OCI-M2 (cell line): ENCODE results near the gene LYVE1.

Experiments
- DNase-seq: peaks from one replicate; lab custom pipeline; 2025; ENCODE audit not compliant: unreplicated experiment; lab: John Stamatoyannopoulos, UW

Gene LYVE1

DNA sequence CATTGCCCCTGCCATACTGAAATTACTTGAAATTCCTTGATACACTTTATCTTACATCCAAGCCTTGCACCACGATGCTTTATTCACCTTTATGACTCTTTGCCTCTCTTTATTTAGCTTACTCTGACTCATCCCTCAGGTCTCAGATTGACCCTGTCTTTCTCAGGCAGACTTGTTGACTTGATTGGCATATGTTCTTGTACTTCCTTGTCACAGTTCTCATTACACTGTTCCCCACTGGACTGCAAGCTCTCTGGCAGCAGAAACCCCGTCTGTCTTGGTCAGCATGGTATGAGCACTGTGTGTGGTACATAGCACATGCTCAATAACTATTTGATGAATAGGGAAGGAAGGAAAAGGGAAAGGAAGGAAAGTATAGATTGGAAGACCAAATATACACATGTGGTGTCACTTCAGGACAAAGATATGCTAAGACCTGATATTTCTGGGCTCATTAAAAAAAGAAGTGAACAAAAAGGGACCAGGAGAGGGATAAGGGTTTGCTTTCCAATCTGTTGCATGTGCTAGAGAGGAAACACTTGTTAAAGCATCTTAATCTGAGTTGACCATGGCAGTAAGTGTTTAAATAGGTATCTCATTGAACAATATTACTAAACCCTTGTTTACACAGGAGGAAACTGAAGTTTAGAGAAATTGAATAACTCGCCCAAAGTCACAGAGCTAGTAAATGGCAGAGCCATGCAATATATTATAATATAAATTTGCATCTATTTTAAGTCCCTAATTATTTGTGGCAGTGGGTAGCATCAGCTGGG lies 7.2 kb downstream of the LYVE1 start:
- DNase-seq: no peak

DNA sequence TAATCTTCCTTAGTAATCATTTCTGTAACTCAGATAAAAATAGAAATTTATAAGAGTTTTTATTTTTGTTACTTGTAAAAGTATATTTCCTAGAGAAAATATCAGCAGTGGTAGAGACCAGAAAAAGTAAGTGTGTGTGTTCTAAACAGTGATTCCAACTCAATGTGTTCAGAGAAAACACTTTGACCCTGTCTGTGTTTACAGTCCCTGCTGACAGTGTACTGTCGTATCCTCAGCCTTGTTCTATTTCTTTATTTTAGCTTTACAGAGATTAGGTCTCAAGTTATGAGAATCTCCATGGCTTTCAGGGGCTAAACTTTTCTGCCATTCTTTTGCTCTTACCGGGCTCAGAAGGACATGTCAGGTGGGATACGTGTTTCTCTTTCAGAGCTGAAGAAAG lies 10.2 kb downstream of the LYVE1 start:
- no peak for DNase-seq

DNA sequence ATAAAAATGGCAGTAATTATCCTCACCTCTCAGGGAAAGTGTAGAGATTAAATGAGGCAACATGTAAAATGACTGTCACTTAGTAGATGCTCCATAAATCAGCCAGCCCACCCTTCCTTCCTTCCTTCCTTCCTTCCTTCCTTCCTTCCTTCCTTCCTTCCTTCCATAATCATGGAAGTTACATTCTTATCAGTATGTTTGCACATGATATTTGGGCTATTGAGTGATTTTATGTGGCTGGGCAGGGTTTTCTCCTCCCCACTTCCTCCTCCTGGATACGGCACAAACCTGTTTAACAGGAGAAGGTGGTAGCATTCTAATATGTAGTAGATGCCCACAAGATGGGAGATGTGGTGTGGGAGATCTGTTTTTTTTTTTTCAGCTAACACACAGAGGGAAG lies 11.9 kb downstream of the LYVE1 start:
- DNase-seq: no peak

DNA sequence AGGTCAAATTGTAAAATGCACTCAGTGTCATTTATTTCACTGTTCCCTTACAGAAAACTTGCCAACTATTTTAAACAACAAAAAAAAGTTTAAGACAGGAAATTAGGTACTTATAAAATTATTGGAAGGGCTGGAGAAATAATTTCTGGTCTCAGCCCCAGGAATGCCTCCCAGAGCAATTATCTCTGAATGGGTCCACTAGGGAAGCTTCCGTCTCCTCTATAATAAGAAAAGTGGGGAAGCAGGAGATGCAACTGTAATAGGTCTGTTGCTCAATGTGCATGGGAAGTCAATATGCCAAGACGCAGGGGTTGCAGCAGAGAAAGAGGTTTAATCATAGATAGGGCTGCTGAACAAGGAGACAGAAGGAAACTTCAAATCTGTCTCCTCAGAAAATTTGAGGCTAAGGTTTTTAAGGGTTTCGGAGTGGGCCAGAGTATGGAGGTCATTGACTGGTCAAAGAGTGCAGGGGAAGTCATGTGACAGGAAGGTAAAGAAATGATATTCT lies 16.6 kb downstream of the LYVE1 start:
- no peak for DNase-seq

DNA sequence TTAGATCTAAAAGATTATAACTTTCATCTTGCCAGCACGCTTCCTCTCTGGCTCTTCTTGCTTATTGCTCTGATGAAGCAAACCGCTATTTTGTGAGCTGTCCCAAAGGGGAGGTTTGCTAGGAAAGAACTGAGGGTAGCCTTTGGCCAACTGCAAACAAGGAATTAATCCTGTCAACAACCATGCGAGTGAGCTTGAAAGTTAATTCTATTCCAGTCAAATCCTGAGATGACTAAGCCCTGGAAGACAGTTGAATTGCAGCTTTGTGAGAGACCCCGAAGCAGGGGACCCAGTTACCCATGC lies 17.2 kb downstream of the LYVE1 start:
- no peak for DNase-seq

DNA sequence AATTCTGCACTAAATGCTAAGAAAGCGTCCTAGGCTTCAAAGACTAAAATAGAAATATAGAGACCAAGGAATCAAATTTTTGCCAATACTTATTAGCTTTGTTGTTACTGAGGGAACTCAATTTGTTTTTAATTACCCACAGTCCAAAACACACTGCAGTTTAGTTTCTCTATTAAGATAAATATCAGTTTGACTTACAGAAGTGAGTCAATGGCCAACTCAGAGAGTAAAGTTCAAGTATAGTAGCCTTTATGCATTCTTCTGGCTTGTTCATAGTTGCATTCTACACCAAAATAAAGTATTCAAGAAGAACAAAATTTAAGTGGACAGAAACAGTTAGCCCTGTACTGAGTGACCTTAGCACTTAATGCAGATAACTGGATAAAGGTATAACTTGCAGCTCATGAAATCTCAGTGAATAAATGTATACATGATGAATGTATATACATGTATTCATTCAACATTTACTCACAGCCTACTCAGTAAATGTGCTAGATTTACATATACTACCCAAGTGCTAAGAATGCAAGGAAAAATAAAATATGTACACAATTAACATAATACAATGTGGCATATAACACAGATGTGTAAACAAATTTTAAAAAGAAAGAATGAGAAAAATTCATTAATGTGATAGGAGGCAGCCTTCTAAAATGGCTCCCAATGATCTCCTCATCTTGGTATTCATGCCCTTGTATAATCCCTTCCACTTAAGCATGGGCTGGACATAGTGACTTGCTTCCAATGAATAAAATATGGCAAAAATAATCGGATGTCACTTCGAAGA lies 17.8 kb downstream of the LYVE1 start:
- DNase-seq: no peak

DNA sequence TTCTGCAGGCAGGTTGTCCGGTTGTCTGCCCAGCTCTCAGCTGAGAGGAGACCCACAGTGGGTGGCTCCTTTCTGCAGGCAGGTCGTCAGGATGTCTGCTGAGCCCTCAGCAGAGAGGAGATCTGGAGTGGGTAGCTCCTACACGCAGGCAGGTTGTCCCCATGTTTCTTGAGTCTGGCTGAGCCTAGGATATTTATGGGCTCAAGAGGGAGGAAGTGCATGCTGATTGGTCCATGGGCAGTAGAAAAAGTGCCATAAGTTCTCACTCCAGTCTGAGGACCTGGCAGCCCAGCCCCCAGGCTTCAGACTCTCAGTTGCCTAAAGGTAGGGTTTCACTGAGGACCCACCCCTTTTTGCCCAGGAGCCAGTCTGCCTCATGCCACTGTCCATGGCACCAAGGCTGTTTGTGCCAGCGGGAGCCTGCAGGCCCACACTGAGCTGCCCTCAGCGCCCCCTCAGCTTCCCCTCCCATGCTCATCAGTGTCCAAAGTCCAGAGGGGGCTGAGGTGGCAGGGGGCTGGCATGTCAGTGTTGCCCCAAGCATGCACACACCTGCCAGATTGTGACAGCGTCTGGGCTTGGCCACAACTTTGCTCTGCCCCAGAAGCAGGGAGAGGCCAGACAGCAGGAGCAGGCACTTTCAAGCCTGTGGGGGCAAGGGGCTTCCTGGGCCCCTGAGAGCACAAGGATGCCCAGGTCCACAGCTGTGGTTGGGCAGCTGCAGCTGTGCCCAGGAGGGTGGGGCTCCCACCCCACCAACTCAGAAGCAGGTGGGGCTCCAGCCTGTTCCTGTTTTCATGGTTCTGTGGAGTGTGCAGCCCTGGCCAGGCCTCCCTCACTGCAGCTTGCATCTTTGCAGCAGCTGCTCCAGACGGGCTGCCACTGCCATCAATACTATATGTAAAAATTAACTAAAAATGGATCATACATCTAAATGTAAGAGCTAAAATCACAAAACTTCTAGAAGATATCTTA lies 23.7 kb downstream of the LYVE1 start:
- no peak for DNase-seq

DNA sequence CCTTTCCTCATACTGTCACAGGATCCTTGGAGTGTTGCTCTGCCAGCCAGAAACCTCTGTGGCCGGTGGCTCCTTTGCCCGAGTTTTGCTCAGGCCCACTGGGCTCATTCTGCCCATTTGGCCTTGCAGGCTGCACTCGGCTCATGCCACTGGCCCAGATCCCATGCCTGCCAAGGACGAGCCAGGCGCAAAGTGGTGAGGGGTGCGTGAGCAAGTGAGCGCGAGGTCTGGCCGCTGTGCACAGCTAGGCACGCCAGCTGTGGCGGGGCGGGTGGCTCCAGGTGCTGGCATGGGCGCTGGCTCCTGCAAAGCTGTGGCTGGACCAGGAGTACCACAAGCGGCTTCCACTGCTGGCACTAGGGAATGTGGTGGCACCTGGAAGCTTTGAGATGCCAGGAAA lies 24.7 kb downstream of the LYVE1 start:
- no peak for DNase-seq

DNA sequence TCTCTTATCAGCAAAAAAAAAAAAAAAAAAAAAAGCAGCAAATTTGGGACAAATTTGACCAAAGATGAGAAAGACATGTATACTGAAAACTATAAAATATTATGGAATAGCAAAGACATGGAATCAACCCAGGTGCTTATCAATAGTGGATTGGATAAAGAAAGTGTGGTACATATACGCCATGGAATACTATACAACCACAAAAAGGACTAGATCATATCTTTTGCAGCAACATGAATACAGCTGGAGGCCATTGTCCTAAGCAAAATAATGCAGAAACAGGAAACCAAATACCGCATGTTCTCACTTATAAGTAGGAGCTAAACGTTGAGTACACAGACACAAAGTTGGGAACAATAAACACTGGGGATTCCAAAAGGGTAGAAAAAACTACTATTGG lies 25.7 kb downstream of the LYVE1 start:
- DNase-seq: no peak

DNA sequence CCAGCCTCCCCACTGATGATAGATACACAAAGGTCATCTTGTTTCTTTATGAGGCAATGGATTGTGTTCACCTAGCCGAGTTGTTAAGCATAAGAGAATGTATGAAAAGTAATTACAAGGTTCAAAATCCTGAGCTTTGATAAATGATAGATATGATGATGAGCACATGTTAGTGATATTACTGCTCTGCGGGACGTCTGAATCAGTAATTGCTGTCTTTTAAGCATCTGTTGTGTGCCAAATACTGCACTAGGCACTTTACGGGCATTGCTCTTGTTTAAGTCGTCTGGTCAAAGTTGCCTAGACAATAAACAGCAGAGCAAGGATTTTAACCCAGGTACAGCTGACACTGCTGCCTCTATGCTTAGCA lies 26.9 kb downstream of the LYVE1 start:
- DNase-seq: no peak

DNA sequence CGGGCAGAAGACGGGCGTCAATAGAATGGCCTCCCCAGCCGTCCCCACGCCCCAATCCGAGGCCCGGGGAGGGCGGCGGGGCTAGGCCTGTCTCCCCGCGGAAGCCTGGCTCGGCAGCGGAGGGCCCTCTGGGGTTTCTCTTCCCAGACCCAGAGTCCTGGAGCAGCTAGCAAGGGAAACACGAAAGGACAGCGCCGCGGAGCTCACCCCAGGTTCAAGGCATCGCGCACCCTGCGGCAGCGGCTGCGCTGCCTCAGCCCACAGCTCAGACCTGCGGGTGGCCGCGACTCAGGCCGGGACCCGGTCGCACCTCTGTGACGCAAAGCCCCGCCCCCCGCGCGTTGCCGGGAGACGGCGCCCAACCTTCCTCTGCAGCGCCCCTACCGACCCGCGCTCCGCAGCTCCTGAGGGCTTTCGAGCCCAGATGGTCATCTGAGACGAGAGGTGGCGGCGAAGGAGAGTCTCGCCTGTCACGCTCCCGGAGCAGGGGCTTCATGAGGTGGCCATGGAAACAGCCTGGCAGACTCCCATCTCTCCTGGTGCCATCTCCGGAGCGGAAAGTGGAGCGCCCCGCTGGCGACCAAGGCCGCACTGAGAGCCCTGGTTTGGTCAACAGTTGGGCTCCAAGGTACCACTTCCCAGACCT lies 27.4 kb downstream of the LYVE1 start, which contains the start of gene RNF141:
RNF141 (minus strand) TSS at position 273 of the 646 bp plus-strand sequence. CDS start 7,029 bp downstream, outside the sequence.
- DNase-seq: no peak

DNA sequence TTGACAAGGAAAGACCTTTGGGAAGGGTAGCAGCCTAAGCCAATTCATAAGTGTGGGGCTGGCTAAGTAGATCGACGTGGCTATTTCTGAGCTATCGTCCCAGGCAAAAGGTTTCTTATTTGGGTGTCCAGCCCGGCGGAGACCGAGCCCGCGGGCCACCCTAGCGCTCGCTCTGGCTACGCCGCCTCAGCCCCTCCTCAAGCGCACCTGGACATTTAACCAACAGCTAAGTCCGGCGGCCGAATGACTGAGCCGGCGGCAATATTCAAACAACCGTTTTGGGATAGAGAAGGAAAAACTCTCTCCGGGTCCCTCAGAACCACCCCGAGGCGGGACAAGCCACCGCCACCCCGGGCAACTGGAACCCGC lies 27.9 kb downstream of the LYVE1 start:
- DNase-seq: no peak

DNA sequence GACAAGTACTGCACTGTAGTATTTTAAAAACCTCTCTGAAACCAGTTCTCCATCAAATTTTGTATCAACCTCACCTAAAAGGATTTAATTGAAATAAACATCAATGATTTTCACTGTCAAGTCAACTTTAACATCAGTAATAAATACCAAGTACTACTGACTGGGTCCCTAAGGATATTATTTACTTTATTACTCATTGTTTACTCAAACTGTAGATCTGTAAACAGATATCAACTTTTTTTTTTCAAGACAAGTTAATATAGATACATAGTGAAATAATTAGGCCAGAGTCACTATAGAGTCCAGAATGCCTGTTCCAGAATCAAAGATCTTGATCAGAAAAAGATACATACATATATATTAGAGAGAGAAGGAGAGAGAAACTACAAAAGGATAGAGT lies 29.1 kb downstream of the LYVE1 start:
- DNase-seq: no peak

DNA sequence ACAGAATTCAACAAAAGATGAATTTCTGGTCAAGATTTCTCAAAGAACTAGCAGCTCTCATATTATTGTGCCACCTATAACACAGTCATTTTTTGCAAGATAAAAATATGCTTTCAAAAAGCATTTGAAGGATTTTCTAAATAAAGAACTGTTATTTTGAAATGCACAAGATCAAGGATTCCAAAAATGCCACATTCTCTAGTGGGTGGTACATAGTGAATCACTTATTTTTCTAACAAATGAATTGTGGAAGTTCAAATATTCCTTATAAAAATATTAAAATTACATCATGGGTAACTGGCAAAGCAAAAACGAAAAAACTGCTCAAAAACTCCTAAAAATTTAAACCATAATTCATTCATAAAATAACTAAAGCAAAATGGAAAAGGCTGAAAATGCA lies 29.5 kb downstream of the LYVE1 start:
- DNase-seq: no peak

DNA sequence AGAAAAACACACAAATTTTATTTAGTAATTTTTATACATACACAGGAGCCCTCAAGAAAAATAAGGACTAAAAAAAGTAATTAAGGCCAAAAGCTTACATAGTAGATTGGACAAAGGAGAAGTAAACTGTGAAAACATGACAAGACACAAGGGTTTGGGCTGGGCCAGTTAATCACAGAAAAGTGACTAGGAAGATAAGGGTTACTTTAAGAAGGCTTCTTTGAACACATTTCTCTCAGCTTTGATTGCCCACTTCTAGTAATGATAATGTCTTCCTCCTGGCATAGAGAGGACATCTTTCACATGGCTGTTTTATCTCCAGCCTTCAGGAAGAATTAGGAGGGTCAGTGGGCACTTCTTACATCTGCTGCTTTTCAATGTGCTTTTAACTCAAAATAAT lies 30.9 kb downstream of the LYVE1 start:
- no peak for DNase-seq

DNA sequence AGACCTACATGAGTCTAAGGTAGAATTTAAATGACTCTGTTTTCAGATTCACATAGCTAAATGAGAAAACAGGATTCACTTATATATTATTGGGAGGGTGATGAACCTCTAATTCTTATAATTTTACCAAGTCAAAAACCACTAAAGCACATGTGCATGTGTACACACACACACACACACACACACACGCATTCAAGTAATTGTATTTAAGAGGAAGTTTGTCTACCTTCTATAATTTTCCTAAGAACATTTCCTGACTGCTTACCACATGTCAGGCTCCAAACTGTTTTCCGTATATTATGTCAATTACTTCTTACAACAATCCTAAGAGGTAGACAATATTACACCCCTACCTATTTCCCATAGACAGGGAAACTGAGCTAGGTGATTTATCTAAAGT lies 34.1 kb downstream of the LYVE1 start:
- no peak for DNase-seq

DNA sequence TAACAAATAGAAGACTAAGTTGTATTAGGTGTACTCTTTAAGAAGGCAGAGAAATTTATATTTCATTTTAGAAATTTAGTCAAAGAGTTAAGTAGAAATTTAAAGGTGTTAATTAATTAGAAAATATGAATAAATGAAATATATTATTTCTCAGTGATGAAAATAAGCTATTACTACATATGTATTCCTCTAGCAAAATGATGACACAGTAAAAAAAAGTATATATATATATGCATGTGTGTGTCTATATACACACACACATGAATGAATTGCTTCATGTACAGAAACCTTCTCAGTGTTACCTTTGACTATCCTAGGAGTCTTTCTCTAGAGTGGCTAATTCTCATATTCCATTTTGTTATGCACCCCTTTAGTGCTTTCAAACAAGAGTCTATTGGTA lies 35.1 kb downstream of the LYVE1 start:
- DNase-seq: no peak

DNA sequence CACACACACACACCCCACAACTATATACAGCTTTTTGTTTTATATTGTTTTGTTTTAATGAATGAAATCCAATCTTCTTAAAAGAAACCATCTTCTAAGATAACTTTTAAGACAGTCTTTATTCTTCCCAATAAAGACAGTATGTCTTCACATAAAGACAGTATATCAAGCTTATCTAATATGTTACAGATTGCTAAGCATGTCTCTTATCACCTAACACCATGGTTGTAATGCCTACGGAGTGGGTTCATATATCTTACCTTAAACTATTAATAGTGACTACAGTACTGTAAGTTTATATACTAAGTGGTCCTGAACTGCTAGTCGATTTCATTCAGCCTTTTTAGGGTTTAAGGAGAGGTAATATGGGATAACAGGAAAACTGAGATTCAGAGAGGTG lies 35.9 kb downstream of the LYVE1 start:
- DNase-seq: no peak

DNA sequence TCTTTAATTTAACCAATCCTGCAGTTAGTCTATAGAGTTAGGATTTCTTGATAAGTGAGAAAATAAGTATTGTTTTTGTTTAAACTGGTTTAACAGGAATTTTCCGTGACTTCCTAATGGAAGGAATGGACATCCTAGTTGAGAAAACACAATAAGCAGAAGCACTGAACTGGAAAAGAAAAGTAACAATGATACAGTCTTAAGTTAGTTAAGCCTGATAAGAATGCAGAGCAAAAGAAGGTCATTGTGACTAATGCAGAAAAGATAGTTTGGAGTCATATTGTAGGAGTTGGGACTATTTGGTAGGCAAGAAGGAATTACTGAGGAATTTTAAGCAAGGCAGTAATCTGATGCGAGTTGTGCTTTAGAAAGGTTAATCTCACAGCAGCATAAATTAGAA lies 39.2 kb downstream of the LYVE1 start:
- no peak for DNase-seq

DNA sequence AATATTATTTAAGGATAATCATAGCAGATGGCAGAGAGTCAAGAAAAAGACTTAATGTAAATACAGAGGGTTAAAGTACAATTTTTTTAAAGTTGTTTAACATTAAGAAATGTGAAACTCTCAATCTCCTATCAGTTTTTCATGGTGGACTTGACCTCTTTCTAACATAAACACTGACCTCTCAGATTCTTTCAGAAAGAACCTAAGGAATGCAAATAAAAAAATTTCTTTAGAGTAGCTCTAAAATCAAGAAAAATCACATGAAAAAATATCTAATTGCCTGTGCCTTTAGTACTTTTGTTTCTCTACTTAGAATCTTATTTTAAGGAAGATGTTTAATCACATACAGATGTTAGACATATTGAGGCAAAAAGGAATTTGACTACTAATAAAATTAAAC lies 40.3 kb downstream of the LYVE1 start:
- DNase-seq: no peak
